ENCODE data around the gene PAQR9. TPM values are rescaled to one million over a fixed set of nuclear protein-coding genes. Genes with fewer than 3 reads are reported as not detected.
A peak's percentile ranks its signal among the peaks of the same experiment; 100 is the strongest.

PAQR9 gene
- total RNA-seq, 1 experiment from 2014 or later: not detected

- Mint-ChIP-seq H3K27me3 (ENCODE audit: insufficient read depth, unreplicated experiment) (peaks cover 25% of the 10 kb centered on the region), H3K36me3 (ENCODE audit: insufficient read depth, unreplicated experiment) (no peaks in the 10 kb centered on the region), H3K4me3 (ENCODE audit: unreplicated experiment) (no peak overlapping the region), H3K27ac (ENCODE audit: low read depth, unreplicated experiment) (no peak overlapping the region), H3K9me3 (ENCODE audit: unreplicated experiment) (no peaks in the 10 kb centered on the region), H3K4me1 (ENCODE audit: insufficient read depth, unreplicated experiment) (no peaks in the 10 kb centered on the region)
- BruUV-seq (replicated peaks): no TSS peak
- no peak for DNase-seq (ENCODE audit: unreplicated experiment)
- ChIA-PET CTCF (interaction anchor here (0.6 to 1.7 kb wide), 2 partner anchors 138 to 461 kb away, joined by 3 to 5 read pairs; no protein-coding TSS in a partner anchor), POLR2A (interaction anchor here (1.0 kb wide), 1 partner anchor 34 kb away, joined by 4 read pairs; the partner anchor contains the start of gene U2SURP)
- TF ChIP-seq CTCF (IDR thresholded peaks at IDR 0.05; ENCODE audit: unreplicated experiment): no peak
- intact Hi-C loops (cut with micrococcal nuclease): no loop called here
These were observed 3.3 kb upstream of the PAQR9 start for GRCh38 chr3:142966808-142967207.

GRCh38 chr3:142965581-142965980, 2.1 kb upstream of the PAQR9 start:
- H3K36me3 Mint-ChIP-seq (ENCODE audit: insufficient read depth, unreplicated experiment): no peaks in the 10 kb centered on the region
- ChIA-PET CTCF (interaction anchor here (0.7 to 1.7 kb wide), 5 partner anchors 12 to 137 kb away, joined by 3 to 5 read pairs (median 4); no protein-coding TSS in a partner anchor), POLR2A (interaction anchor here (0.7 to 1.0 kb wide), 3 partner anchors 12 to 36 kb away, joined by 4 read pairs; partner anchors contain the start of gene U2SURP)
- no peak for TF ChIP-seq CTCF (IDR thresholded peaks at IDR 0.05; ENCODE audit: unreplicated experiment)
- H3K9me3 Mint-ChIP-seq (ENCODE audit: unreplicated experiment): no peaks in the 10 kb centered on the region
- H3K27ac Mint-ChIP-seq (ENCODE audit: low read depth, unreplicated experiment): no peak overlapping the region
- H3K27me3 Mint-ChIP-seq (ENCODE audit: insufficient read depth, unreplicated experiment): peaks cover 30% of the 10 kb centered on the region
- BruUV-seq (replicated peaks): no TSS peak
- DNase-seq (ENCODE audit: unreplicated experiment): no peak
- H3K4me3 Mint-ChIP-seq (ENCODE audit: unreplicated experiment): no peak overlapping the region
- H3K4me1 Mint-ChIP-seq (ENCODE audit: insufficient read depth, unreplicated experiment): no peaks in the 10 kb centered on the region
- intact Hi-C loops (cut with micrococcal nuclease): no loop called here

- Mint-ChIP-seq H3K27me3 (ENCODE audit: insufficient read depth, unreplicated experiment) (peaks cover 30% of the 10 kb centered on the region), H3K9me3 (ENCODE audit: unreplicated experiment) (no peaks in the 10 kb centered on the region), H3K4me3 (ENCODE audit: unreplicated experiment) (peak overlapping the region; percentile 56), H3K27ac (ENCODE audit: low read depth, unreplicated experiment) (no peak overlapping the region), H3K36me3 (ENCODE audit: insufficient read depth, unreplicated experiment) (no peaks in the 10 kb centered on the region), H3K4me1 (ENCODE audit: insufficient read depth, unreplicated experiment) (peaks cover 5% of the 10 kb centered on the region)
- intact Hi-C loops (cut with micrococcal nuclease): no loop called here
- ChIA-PET CTCF (no interaction called here), POLR2A (interaction anchor here (0.6 to 0.7 kb wide), 2 partner anchors 33 to 253 kb away, joined by 3 read pairs; no protein-coding TSS in a partner anchor)
- DNase-seq (ENCODE audit: unreplicated experiment): no peak
- TF ChIP-seq CTCF (IDR thresholded peaks at IDR 0.05; ENCODE audit: unreplicated experiment): no peak
- BruUV-seq (replicated peaks): no TSS peak
These were observed 299 bp downstream of the PAQR9 start for GRCh38 chr3:142963234-142963515.

- intact Hi-C loops (cut with micrococcal nuclease): no loop called here
- BruUV-seq (replicated peaks): no TSS peak
- POLR2A ChIA-PET: interaction anchor here (0.6 to 0.7 kb wide), 2 partner anchors 32 to 254 kb away, joined by 3 read pairs; no protein-coding TSS in a partner anchor
- CTCF ChIA-PET: interaction anchor here (5.3 kb wide), 1 partner anchor 133 kb away, joined by 45 read pairs; no protein-coding TSS in a partner anchor
- Mint-ChIP-seq H3K27ac (ENCODE audit: low read depth, unreplicated experiment) (no peak overlapping the region), H3K9me3 (ENCODE audit: unreplicated experiment) (no peaks in the 10 kb centered on the region), H3K36me3 (ENCODE audit: insufficient read depth, unreplicated experiment) (no peaks in the 10 kb centered on the region), H3K27me3 (ENCODE audit: insufficient read depth, unreplicated experiment) (peaks cover 30% of the 10 kb centered on the region), H3K4me1 (ENCODE audit: insufficient read depth, unreplicated experiment) (peaks cover 5% of the 10 kb centered on the region), H3K4me3 (ENCODE audit: unreplicated experiment) (peak overlapping the region; percentile 56)
- no peak for DNase-seq (ENCODE audit: unreplicated experiment)
- TF ChIP-seq CTCF (IDR thresholded peaks at IDR 0.05; ENCODE audit: unreplicated experiment): no peak
These were observed 797 bp downstream of the PAQR9 start for GRCh38 chr3:142962520-142963233.
